VCaP (cell line): Measurements from ENCODE around the gene RBMY1D.
"Not testable (repeated sequence)": the region's sequence is repeated elsewhere in the genome, so short reads cannot be mapped to it uniquely, and the experiment has no call there.

Experiments used
- H3K27ac ChIP-seq: fragments of 450-650 bp; 2 replicates; pipeline ENCODE4 v1.5.1; 2017
- TF ChIP-seq, protein P1 (sequence below): fragments of 450-650 bp; conservative IDR thresholded peaks from 2 replicates; pipeline ENCODE4 v1.5.1; 2017; ENCODE audit warnings: mild to moderate bottlenecking, moderate library complexity

The RBMY1D gene

DNA sequence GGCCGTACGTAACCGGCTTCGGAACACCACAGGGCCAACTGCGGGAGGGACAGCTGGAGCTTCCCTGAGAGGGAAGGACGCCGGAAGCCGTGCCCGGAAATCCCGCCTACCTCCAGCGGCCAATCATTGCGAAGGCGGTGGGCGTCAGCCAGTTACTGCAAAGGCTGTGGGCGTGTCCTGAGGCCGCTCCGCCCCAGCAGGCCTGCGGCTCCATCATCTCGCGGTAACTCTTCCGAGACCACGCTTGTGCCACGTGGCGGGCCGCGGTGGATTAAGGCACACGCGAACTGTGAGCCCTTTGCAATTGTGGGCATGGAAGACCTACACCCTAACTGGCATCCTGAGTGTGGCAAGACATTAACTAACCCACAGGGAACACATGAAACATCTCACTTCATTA is at the start of gene RBMY1D:
Gene RBMY1D (minus strand): TSS at position 101 of the 400 bp plus-strand sequence. CDS start 2,013 bp downstream, outside the sequence.
- H3K27ac ChIP-seq = not testable (repeated sequence)

DNA sequence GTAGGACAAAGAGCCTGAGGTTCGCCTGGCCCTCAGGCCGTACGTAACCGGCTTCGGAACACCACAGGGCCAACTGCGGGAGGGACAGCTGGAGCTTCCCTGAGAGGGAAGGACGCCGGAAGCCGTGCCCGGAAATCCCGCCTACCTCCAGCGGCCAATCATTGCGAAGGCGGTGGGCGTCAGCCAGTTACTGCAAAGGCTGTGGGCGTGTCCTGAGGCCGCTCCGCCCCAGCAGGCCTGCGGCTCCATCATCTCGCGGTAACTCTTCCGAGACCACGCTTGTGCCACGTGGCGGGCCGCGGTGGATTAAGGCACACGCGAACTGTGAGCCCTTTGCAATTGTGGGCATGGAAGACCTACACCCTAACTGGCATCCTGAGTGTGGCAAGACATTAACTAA is 23.6 kb upstream of the RBMY1D start, which contains the start of gene RBMY1E:
Gene RBMY1E (minus strand): TSS at position 101 of the 400 bp plus-strand sequence. CDS start 1,978 bp downstream, outside the sequence.
- not testable (repeated sequence) for H3K27ac ChIP-seq

DNA sequence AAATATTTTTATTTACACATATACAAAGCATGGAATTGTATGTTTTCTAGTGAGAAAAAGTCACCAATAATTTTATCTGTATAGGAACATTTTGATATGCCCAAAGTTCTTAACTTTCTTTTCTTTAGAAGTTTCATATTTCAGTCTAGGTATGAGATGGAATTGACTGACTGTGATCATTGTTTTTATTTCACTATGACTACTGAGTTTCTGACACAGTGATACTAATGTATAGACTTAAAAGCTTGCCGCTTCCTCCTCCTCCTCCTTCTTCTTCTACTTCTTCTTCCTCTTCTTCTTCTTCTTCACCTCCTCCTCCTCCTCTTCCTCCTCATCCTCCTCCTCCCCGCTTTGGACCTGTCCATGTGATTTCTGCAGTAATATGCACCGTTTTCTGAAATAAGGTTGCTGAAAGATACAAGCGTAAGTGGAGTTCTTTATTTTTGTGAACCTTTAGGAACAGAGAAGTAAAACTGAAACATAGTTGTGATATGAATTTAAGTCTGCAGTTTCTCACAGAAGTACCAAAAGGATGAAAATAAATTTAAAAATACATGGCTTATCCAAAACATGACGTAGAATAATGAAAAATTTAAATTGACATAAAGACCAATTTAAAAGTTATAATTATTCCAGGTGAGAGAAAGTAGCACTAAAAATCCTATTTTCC is 24.8 kb downstream of the RBMY1D start:
- not testable (repeated sequence) for H3K27ac ChIP-seq

DNA sequence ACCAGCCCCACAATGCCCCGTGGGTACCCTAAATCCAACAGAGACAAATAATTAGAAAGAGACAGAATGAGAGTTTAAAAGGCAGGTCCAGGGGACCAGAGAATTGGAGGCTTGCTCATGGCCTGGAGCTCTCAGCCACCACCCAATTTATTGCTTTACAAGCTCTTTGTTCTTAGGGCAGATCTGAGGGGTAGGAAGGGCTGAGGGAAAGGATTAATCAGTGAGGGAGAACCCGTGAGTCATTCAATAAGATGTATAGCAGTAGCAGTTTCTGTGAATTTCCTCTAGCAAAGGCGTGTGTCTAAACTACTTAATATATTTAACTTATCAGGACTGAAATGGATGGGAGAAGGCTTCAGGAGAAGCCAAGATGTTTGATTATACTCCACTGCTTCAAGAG is 48.8 kb downstream of the RBMY1D start:
- TF ChIP-seq, protein P1, sequence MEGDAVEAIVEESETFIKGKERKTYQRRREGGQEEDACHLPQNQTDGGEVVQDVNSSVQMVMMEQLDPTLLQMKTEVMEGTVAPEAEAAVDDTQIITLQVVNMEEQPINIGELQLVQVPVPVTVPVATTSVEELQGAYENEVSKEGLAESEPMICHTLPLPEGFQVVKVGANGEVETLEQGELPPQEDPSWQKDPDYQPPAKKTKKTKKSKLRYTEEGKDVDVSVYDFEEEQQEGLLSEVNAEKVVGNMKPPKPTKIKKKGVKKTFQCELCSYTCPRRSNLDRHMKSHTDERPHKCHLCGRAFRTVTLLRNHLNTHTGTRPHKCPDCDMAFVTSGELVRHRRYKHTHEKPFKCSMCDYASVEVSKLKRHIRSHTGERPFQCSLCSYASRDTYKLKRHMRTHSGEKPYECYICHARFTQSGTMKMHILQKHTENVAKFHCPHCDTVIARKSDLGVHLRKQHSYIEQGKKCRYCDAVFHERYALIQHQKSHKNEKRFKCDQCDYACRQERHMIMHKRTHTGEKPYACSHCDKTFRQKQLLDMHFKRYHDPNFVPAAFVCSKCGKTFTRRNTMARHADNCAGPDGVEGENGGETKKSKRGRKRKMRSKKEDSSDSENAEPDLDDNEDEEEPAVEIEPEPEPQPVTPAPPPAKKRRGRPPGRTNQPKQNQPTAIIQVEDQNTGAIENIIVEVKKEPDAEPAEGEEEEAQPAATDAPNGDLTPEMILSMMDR = no peak
- no peak overlapping the region for H3K27ac ChIP-seq

DNA sequence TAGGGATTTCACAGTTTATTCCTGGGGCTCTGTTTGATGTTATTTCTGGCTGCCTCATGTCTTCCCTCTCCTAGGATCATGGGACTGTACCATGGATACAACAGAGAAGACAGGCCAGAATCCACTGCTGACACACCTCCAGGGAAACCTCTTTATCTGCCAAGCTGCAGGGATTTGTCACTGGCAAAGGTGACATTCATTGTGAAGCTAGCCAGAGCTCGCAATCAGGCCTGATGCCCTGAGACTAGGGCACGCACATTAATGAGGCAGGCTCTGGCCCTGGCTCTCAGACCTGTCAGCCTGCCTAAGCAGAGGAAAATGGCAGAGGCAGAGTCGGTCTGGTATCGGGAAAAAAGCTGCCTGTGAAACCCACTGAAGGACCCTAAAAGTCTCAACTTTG is 52.2 kb downstream of the RBMY1D start:
- no peak overlapping the region for H3K27ac ChIP-seq
- TF ChIP-seq, protein P1 = no peak

DNA sequence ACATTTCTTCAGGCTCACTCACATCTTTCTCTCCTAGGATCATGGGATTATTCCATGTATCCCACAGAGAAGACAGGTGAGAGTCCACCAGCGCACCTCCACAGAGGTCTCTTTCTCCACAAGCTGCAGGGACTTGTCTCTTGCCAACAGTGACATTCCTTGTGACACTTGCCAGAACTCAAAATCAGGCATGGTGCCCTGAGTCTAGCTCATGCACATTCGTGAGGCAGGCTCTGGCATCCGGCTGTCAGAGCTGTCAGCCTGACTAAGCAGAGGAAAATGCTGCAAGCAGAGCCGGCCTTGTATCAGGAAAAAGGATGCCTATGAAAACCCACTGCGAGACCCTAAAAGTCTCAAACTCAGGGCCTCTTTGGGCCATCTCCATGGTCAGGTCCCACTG is 54.8 kb downstream of the RBMY1D start:
- TF ChIP-seq, protein P1 = no peak
- no peak overlapping the region for H3K27ac ChIP-seq

DNA sequence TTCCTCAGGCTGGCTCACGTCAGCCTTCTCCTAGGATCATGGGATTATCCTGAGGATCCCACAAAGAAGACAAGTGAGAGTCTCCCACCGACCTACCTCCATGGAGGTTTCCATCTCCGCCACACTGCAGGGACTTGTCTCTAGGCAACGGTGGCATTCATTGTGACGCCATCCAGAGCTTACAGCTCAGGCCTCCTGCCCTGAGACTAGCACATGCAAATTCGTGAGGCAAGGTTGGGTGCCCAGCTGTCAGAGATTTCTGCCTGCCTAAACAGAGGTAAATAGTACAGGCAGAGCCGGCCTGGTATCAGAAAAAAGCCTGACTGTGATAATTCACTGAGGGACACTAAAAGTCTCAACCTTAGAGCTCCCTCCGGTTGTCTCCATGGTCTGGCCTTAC is 58.0 kb downstream of the RBMY1D start:
- TF ChIP-seq, protein P1 = no peak
- H3K27ac ChIP-seq = no peak overlapping the region

DNA sequence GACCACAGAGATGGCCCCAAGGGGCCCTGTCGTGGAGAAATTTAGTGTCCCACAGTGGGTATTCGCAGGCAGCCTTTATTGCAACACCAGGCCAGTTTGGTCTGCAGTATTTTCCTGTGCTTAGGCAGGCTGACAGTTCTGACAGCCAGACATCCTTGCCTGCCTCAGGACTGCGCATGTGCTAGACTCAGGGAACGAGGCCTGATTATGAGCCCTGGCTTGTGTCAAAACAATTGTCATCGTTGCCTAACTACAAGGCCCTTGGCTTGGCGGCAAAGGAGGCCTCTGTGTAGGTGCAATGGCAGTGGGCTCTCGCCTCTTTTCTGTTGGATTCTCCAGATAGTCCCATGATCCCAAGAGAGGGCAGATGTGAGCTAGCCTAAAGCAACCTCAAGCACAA is 59.3 kb downstream of the RBMY1D start:
- no peak overlapping the region for H3K27ac ChIP-seq
- TF ChIP-seq, protein P1 = no peak
